Hepatocyte (in vitro differentiated cells): ENCODE measurements around the gene NT5M.

Experiments
- EZH2phosphoT487 ChIP-seq: fragments of 200-600 bp; sonication (generic); IDR thresholded peaks from one replicate; pipeline ENCODE4 v1.6.1; 2018; ENCODE audit warnings: antibody characterized with exemption, mild to moderate bottlenecking, low read depth, moderate library complexity; ENCODE audit not compliant: unreplicated experiment, severe bottlenecking
- TF ChIP-seq, protein P1 (sequence below): fragments of 200-600 bp; sonication (generic); IDR thresholded peaks from 2 replicates; pipeline ENCODE4 v1.5.1; 2016; ENCODE audit warnings: antibody characterized with exemption, mild to moderate bottlenecking; ENCODE audit not compliant: poor library complexity

DNA sequence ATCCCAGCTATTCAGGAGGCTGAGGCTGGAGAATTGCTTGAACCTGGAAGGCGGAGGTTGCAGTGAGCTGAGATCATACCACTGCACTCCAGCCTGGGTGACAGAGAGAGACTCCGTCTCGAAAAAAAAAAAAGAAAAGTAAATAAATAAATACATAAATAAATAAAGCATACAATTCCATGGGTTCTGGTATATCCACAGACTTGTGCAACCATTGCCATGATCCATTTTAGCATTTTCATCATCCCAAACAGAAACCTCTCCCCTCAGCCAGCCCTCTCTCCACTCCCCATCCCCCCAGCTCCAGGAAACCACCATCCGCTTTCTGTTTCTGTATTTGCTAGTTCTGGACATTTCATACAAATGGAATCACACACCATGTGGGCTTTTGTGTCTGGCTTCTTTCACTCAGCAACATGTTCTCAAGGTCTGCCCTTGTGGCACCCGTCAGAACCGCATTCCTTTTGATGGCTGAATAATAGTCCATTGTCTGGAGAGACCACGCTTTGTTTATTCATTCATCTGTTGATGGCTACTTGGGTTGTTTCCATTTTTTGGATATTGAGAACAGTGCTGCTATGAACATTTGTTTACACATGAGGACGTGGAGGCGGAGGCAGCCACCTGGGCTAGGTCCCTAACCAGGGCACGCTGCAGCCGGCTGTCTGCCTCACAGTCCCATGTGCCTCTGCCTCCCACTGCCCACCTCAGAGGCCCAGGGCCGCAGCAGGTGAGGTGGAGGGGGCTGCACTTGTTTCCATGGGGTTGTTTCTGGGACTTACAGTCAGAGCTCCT is 76.2 kb downstream of the NT5M start:
- TF ChIP-seq, protein P1, sequence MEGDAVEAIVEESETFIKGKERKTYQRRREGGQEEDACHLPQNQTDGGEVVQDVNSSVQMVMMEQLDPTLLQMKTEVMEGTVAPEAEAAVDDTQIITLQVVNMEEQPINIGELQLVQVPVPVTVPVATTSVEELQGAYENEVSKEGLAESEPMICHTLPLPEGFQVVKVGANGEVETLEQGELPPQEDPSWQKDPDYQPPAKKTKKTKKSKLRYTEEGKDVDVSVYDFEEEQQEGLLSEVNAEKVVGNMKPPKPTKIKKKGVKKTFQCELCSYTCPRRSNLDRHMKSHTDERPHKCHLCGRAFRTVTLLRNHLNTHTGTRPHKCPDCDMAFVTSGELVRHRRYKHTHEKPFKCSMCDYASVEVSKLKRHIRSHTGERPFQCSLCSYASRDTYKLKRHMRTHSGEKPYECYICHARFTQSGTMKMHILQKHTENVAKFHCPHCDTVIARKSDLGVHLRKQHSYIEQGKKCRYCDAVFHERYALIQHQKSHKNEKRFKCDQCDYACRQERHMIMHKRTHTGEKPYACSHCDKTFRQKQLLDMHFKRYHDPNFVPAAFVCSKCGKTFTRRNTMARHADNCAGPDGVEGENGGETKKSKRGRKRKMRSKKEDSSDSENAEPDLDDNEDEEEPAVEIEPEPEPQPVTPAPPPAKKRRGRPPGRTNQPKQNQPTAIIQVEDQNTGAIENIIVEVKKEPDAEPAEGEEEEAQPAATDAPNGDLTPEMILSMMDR, result no peak
- no peak for TF ChIP-seq EZH2phosphoT487
